A549 (cell line): ENCODE results near the gene SAP25. TPM values are rescaled to one million over a fixed set of nuclear protein-coding genes. Genes with fewer than 3 reads are reported as not detected.
A peak's percentile ranks its signal among the peaks of the same experiment; 100 is the strongest.

Experiments
- ATAC-seq, 2 experiments: fragments of 200-7000 bp in 1 of 2; fragments of >200 bp in 1 of 2; cut with Nextera tagmentation in 1 of 2; cut with Tn5 transposase in 1 of 2; 3 replicates each; pipeline versions ENCODE4 v1.8.0 to v1.9.1; 2018 to 2020; ENCODE audit warnings: mild to moderate bottlenecking in 1 of 2, moderate library complexity in 1 of 2
- CTCF ChIA-PET: fragments of 300-600 bp; sonication (Branson Sonifier 250); formaldehyde crosslinking; extraction: SDS; loops from one replicate; lab custom pipeline; 2021; ENCODE audit warnings: antibody characterized with exemption, inconsistent platforms; lab: Yijun Ruan, JAX
- POLR2A ChIA-PET: fragments of 350-600 bp; formaldehyde crosslinking; extraction: SDS; loops from one replicate; lab custom pipeline; 2021; ENCODE audit warnings: antibody characterized with exemption, inconsistent platforms; lab: Yijun Ruan, JAX
- DNase-seq, 2 experiments: peaks; one replicate each; pipeline versions ENCODE4 v3.0.0 to v3.0.0-alpha.2; 2011 to 2016; ENCODE audit warnings: low read depth in 1 of 2, low spot score in 1 of 2
- FAIRE-seq: peaks from 2 replicates; lab custom pipeline; 2011; peaks lifted over from hg19 to GRCh38; lab: Jason Lieb, UNC
- H3K27ac ChIP-seq, 2 experiments: fragments of >200 bp; sonication (Bioruptor Twin); formaldehyde crosslinking; 3 replicates each; pipeline ENCODE4 v1.5.1; 2016 to 2017
- H3K4me1 ChIP-seq: fragments of >200 bp; sonication (Bioruptor Twin); formaldehyde crosslinking; 3 replicates; pipeline ENCODE4 v1.6.1; 2016
- H3K4me2 ChIP-seq: fragments of >200 bp; sonication (Bioruptor Twin); formaldehyde crosslinking; 3 replicates; pipeline ENCODE4 v1.6.1; 2016
- H3K4me3 ChIP-seq: fragments of >200 bp; sonication (Bioruptor Twin); formaldehyde crosslinking; 3 replicates; pipeline ENCODE4 v1.5.1; 2016
- H3K9me3 ChIP-seq: fragments of >200 bp; sonication (Bioruptor Twin); formaldehyde crosslinking; 3 replicates; pipeline ENCODE4 v1.6.1; 2016
- BCL3 ChIP-seq: fragments of >200 bp; sonication (Bioruptor Twin); formaldehyde crosslinking; IDR thresholded peaks from 3 replicates; pipeline ENCODE4 v1.6.1; 2016
- CBX2 ChIP-seq: fragments of 200-600 bp; sonication (generic); IDR thresholded peaks from 2 replicates; pipeline ENCODE4 v1.6.1; 2016; ENCODE audit warnings: low read depth, mild to moderate bottlenecking, borderline replicate concordance
- CBX8 ChIP-seq: fragments of 200-600 bp; sonication (generic); IDR thresholded peaks from 2 replicates; pipeline ENCODE4 v1.6.1; 2016
- CHD2 ChIP-seq: fragments of 150-350 bp; IDR thresholded peaks from 2 replicates; pipeline ENCODE4 v1.6.1; 2014; ENCODE audit warnings: low read length; ENCODE audit not compliant: partially characterized antibody
- CHD4 ChIP-seq: fragments of 200-600 bp; sonication (generic); IDR thresholded peaks from 2 replicates; pipeline ENCODE4 v1.6.1; 2016; ENCODE audit warnings: antibody characterized with exemption, mild to moderate bottlenecking, borderline replicate concordance
- CTCF ChIP-seq: fragments of >200 bp; sonication (Bioruptor Twin); formaldehyde crosslinking; IDR thresholded peaks from 3 replicates; pipeline ENCODE4 v1.5.1; 2016
- E2F6 ChIP-seq: IDR thresholded peaks from 2 replicates; pipeline ENCODE4 v1.6.1; 2012; ENCODE audit warnings: low read depth, borderline replicate concordance
- ELK1 ChIP-seq: fragments of 150-350 bp; IDR thresholded peaks from 2 replicates; pipeline ENCODE4 v1.6.1; 2014; ENCODE audit warnings: low read depth, mild to moderate bottlenecking, low read length
- FOXS1 ChIP-seq: fragments of 250-450 bp; sonication (Bioruptor Pico); IDR thresholded peaks from 2 replicates; pipeline ENCODE4 v1.5.0; 2020; ENCODE audit warnings: mild to moderate bottlenecking, moderate library complexity
- HDAC2 ChIP-seq: fragments of 200-600 bp; sonication (generic); IDR thresholded peaks from 2 replicates; pipeline ENCODE4 v1.6.1; 2016
- HES2 ChIP-seq: fragments of >200 bp; sonication (Bioruptor Twin); formaldehyde crosslinking; IDR thresholded peaks from 2 replicates; pipeline ENCODE4 v1.6.1; 2016
- HEYL ChIP-seq: fragments of 250-450 bp; sonication (Bioruptor Pico); IDR thresholded peaks from 2 replicates; pipeline ENCODE4 v1.8.0; 2021; ENCODE audit warnings: mild to moderate bottlenecking, moderate library complexity
- HOXA7 ChIP-seq: fragments of 250-450 bp; sonication (Bioruptor Pico); IDR thresholded peaks from 2 replicates; pipeline ENCODE4 v1.5.0; 2020; ENCODE audit warnings: mild to moderate bottlenecking, moderate library complexity
- HOXB13 ChIP-seq: fragments of 250-450 bp; sonication (Bioruptor Pico); IDR thresholded peaks from 2 replicates; pipeline ENCODE4 v1.5.0; 2020; ENCODE audit warnings: low read depth, mild to moderate bottlenecking, moderate library complexity
- JUNB ChIP-seq: fragments of >200 bp; sonication (Bioruptor Twin); formaldehyde crosslinking; IDR thresholded peaks from 2 replicates; pipeline ENCODE4 v1.6.1; 2016
- MAZ ChIP-seq: fragments of 150-350 bp; IDR thresholded peaks from 2 replicates; pipeline ENCODE4 v1.6.1; 2014; ENCODE audit warnings: antibody characterized with exemption, low read depth, low read length, borderline replicate concordance
- MYC ChIP-seq: IDR thresholded peaks from 2 replicates; pipeline ENCODE4 v1.6.1; 2012; ENCODE audit warnings: mild to moderate bottlenecking, inconsistent platforms, low read length, improper control_type of control experiment, borderline replicate concordance
- NFE2L2 ChIP-seq: fragments of 150-350 bp; conservative IDR thresholded peaks from 2 replicates; pipeline ENCODE4 v1.6.1; 2014; ENCODE audit warnings: low read length
- NPAS2 ChIP-seq: fragments of 250-450 bp; sonication (Bioruptor Pico); IDR thresholded peaks from 2 replicates; pipeline ENCODE4 v1.8.0; 2022; ENCODE audit warnings: mild to moderate bottlenecking, moderate library complexity, borderline replicate concordance
- NR3C1 ChIP-seq: fragments of >200 bp; sonication (Bioruptor Twin); formaldehyde crosslinking; IDR thresholded peaks from 3 replicates; pipeline ENCODE4 v1.6.1; 2017
- PHF8 ChIP-seq: fragments of 200-600 bp; sonication (generic); IDR thresholded peaks from 2 replicates; pipeline ENCODE4 v1.6.1; 2016; ENCODE audit warnings: low read depth, mild to moderate bottlenecking, antibody characterized with exemption, moderate library complexity, borderline replicate concordance
- POLR2A ChIP-seq: IDR thresholded peaks from 2 replicates; pipeline ENCODE4 v1.6.1; 2012; ENCODE audit warnings: mild to moderate bottlenecking, low read length
- POLR2AphosphoS2 ChIP-seq: conservative IDR thresholded peaks from 2 replicates; pipeline ENCODE4 v1.6.1; 2012; ENCODE audit warnings: low read length, improper control_type of control experiment, inconsistent platforms
- RNF2 ChIP-seq: fragments of 200-600 bp; sonication (generic); IDR thresholded peaks from 2 replicates; pipeline ENCODE4 v1.6.1; 2016; ENCODE audit warnings: low read depth, mild to moderate bottlenecking, antibody characterized with exemption, moderate library complexity, borderline replicate concordance
- TFCP2L1 ChIP-seq: fragments of 250-450 bp; sonication (Bioruptor Pico); IDR thresholded peaks from 2 replicates; pipeline ENCODE4 v1.5.0; 2021; ENCODE audit warnings: mild to moderate bottlenecking
- TP53 ChIP-seq: fragments of 250-450 bp; sonication (Bioruptor Pico); IDR thresholded peaks from 2 replicates; pipeline ENCODE4 v1.5.0; 2021; ENCODE audit warnings: mild to moderate bottlenecking, moderate library complexity
- ZSCAN20 ChIP-seq: fragments of 250-450 bp; sonication (Bioruptor Pico); IDR thresholded peaks from 2 replicates; pipeline ENCODE4 v1.8.0; 2022; ENCODE audit warnings: mild to moderate bottlenecking, moderate library complexity
- WGBS: methylation state at CpG from one replicate; pipeline ENCODE4 v1.1.6; 2017; ENCODE audit errors: missing lambda C conversion rate; 5-methylcytosine and 5-hydroxymethylcytosine counted together
- polyA plus RNA-seq, 4 experiments: library from polyadenylated mRNA; depleted of rRNA in 3 of 4; stranded (reverse); fragments of >200 nt; fragmentation: RNase III in 1 of 4; extraction: RNeasy Plus Mini Kit Qiagen cat#74134 plus additional on column Dnase treatment in 1 of 4; gene quantifications; 2 replicates in 3 of 4; 3 replicates in 1 of 4; pipeline ENCODE4 v1.2.3, GENCODE V29; 2011 to 2017

The SAP25 gene
- polyA plus RNA-seq, 2 of the 4 experiments (the other 2 are of a cell fraction), result 0.37 TPM; not detected in 1

GRCh38 chr7:100559127-100559526 is 14.6 kb downstream of the SAP25 start:
- ATAC-seq (no peak), DNase-seq (no peak), FAIRE-seq (no peak)
- no peak for TF ChIP-seq ZSCAN20 (CRISPR knock-in tag)
- TF ChIP-seq POLR2AphosphoS2, result no peak
- no peak for TF ChIP-seq CHD4
- ChIA-PET POLR2A (interaction anchor here (0.7 to 1.7 kb wide), 4 partner anchors 14 to 130 kb away, joined by 5 to 11 read pairs (median 8); partner anchors contain the start of genes FBXO24, LRCH4, MEPCE and ZCWPW1), CTCF (interaction anchor here (0.6 to 14.3 kb wide), 43 partner anchors 8 to 488 kb away, joined by 3 to 316 read pairs (median 6); partner anchors contain the start of genes AGFG2, FBXO24, LRCH4 and SPACDR)
- Histone ChIP-seq H3K4me1 (peaks cover 5% of the 10 kb centered on the region; the same call in 1 of the 3 replicates), H3K9me3 (no peaks in the 10 kb centered on the region), H3K27ac (peak overlapping the region; percentile 16 to 28; a peak in 2 of 6 replicates), H3K4me3 (no peak overlapping the region), H3K4me2 (no peak overlapping the region)
- WGBS, result 89% methylated on average over 4 of the region's 4 CpGs

GRCh38 chr7:100556541-100556940 is 17.2 kb downstream of the SAP25 start:
- no peak for DNase-seq
- Histone ChIP-seq H3K9me3 (no peaks in the 10 kb centered on the region), H3K27ac (0 out of 6 replicates have a peak overlapping the region, but pooled peaks of 1 of the 2 experiments have one; percentile 12), H3K4me3 (no peak overlapping the region), H3K4me2 (no peak overlapping the region), H3K4me1 (peaks cover 5% of the 10 kb centered on the region; the same call in 1 of the 3 replicates)
- ChIA-PET POLR2A (interaction anchor here (1.4 kb wide), 1 partner anchor 30 kb away, joined by 5 read pairs; the partner anchor contains the start of genes FBXO24 and LRCH4), CTCF (interaction anchor here (1.1 to 19.2 kb wide), 5 partner anchors 4 to 91 kb away, joined by 3 to 316 read pairs (median 273); partner anchors contain the start of genes AGFG2, NYAP1 and SPACDR)
- WGBS, result 73% methylated on average over 4 of the region's 4 CpGs
- TF ChIP-seq TFCP2L1 (CRISPR knock-in tag) (no peak), NFE2L2 (no peak), ELK1 (no peak), NPAS2 (CRISPR knock-in tag) (no peak), PHF8 (no peak), HEYL (CRISPR knock-in tag) (no peak), TP53 (no peak), BCL3 (no peak)
- no peak for FAIRE-seq
- no peak for ATAC-seq

- no peak overlapping the region for H3K4me3 ChIP-seq
- FAIRE-seq (no peak), DNase-seq (no peak), ATAC-seq (no peak)
- peaks cover 5% of the 10 kb centered on the region; the same call in 1 of the 3 replicates for H3K4me1 ChIP-seq
- 88% methylated on average over 5 of the region's 5 CpGs for WGBS
- ChIA-PET CTCF (interaction anchor here (1.0 to 19.2 kb wide), 9 partner anchors 5 to 150 kb away, joined by 3 to 316 read pairs (median 5); partner anchors contain the start of genes AGFG2, NYAP1, POP7 and SPACDR), POLR2A (interaction anchor here (1.4 kb wide), 1 partner anchor 31 kb away, joined by 5 read pairs; the partner anchor contains the start of genes FBXO24 and LRCH4)
- H3K9me3 ChIP-seq, result no peaks in the 10 kb centered on the region
- TF ChIP-seq RNF2 (no peak), FOXS1 (CRISPR knock-in tag) (no peak), CHD2 (no peak), E2F6 (no peak), HDAC2 (no peak), NR3C1 (no peak), MYC (no peak), MAZ (no peak), CTCF (no peak), HEYL (CRISPR knock-in tag) (no peak), HES2 (no peak), TFCP2L1 (CRISPR knock-in tag) (no peak), BCL3 (no peak), POLR2A (no peak), HOXB13 (no peak), CBX8 (no peak), JUNB (no peak), NFE2L2 (no peak), CBX2 (no peak), HOXA7 (CRISPR knock-in tag) (no peak)
- H3K4me2 ChIP-seq, result no peak overlapping the region
- peak overlapping the region in 1 of 2 experiments; percentile 22; a peak in 1 of 6 replicates for H3K27ac ChIP-seq
Measured at GRCh38 chr7:100555701-100556100, 18.0 kb downstream of the SAP25 start.
